ENCODE measurements around the gene CPA4.

Gene CPA4

GRCh38 chr7:130286881-130287280, 6.1 kb upstream of the CPA4 start:
- no peak for DNase-seq (ENCODE audit: low read depth, low spot score)
- Histone ChIP-seq H3K36me3 (ENCODE audit: insufficient read depth, insufficient read length, low read length) (no peaks in the 10 kb centered on the region), H3K4me1 (ENCODE audit: insufficient read depth, insufficient read length) (no peaks in the 10 kb centered on the region)

GRCh38 chr7:130288168-130288567, 4.8 kb upstream of the CPA4 start:
- Histone ChIP-seq H3K36me3 (ENCODE audit: insufficient read depth, insufficient read length, low read length) (no peaks in the 10 kb centered on the region), H3K9ac (ENCODE audit: insufficient read length, low read depth) (no peak overlapping the region), H3K9me3 (ENCODE audit: insufficient read depth, low read length) (no peaks in the 10 kb centered on the region), H3K4me1 (ENCODE audit: insufficient read depth, insufficient read length) (no peaks in the 10 kb centered on the region), H3K4me3 (ENCODE audit: insufficient read length, low read depth) (no peak overlapping the region), H3K27me3 (ENCODE audit: insufficient read depth, insufficient read length) (no peaks in the 10 kb centered on the region)
- TF ChIP-seq ZNF274 (IDR thresholded peaks at IDR 0.05; ENCODE audit: low read depth, low read length), result no peak
- TF ChIP-seq SUZ12 (IDR thresholded peaks at IDR 0.05; ENCODE audit: extremely low read depth, insufficient read depth, insufficient read length), result no peak
- no peak for TF ChIP-seq YY1 (IDR thresholded peaks at IDR 0.05; ENCODE audit: insufficient read depth, insufficient read length)
- no peak for DNase-seq (ENCODE audit: low read depth, low spot score)

More at GRCh38 chr7:130286881-130287280, 6.1 kb upstream of the CPA4 start:
- H3K4me3 ChIP-seq (ENCODE audit: insufficient read length, low read depth), result no peak overlapping the region
- H3K9me3 ChIP-seq (ENCODE audit: insufficient read depth, low read length), result no peaks in the 10 kb centered on the region
- no peaks in the 10 kb centered on the region for H3K27me3 ChIP-seq (ENCODE audit: insufficient read depth, insufficient read length)
- TF ChIP-seq YY1 (IDR thresholded peaks at IDR 0.05; ENCODE audit: insufficient read depth, insufficient read length), result no peak
- TF ChIP-seq SUZ12 (IDR thresholded peaks at IDR 0.05; ENCODE audit: extremely low read depth, insufficient read depth, insufficient read length), result no peak
- no peak for TF ChIP-seq ZNF274 (IDR thresholded peaks at IDR 0.05; ENCODE audit: low read depth, low read length)
- no peak overlapping the region for H3K9ac ChIP-seq (ENCODE audit: insufficient read length, low read depth)

GRCh38 chr7:130288829-130289228, 4.1 kb upstream of the CPA4 start:
- no peak overlapping the region for H3K4me3 ChIP-seq (ENCODE audit: insufficient read length, low read depth)
- no peak for TF ChIP-seq ZNF274 (IDR thresholded peaks at IDR 0.05; ENCODE audit: low read depth, low read length)
- TF ChIP-seq YY1 (IDR thresholded peaks at IDR 0.05; ENCODE audit: insufficient read depth, insufficient read length), result no peak
- no peaks in the 10 kb centered on the region for H3K9me3 ChIP-seq (ENCODE audit: insufficient read depth, low read length)
- H3K27me3 ChIP-seq (ENCODE audit: insufficient read depth, insufficient read length), result no peaks in the 10 kb centered on the region
- no peak overlapping the region for H3K9ac ChIP-seq (ENCODE audit: insufficient read length, low read depth)
- H3K4me1 ChIP-seq (ENCODE audit: insufficient read depth, insufficient read length), result no peaks in the 10 kb centered on the region
- H3K36me3 ChIP-seq (ENCODE audit: insufficient read depth, insufficient read length, low read length), result no peaks in the 10 kb centered on the region
- DNase-seq (ENCODE audit: low read depth, low spot score), result no peak

- no peak overlapping the region for H3K9ac ChIP-seq (ENCODE audit: insufficient read length, low read depth)
- no peak overlapping the region for H3K4me3 ChIP-seq (ENCODE audit: insufficient read length, low read depth)
- no peaks in the 10 kb centered on the region for H3K9me3 ChIP-seq (ENCODE audit: insufficient read depth, low read length)
- TF ChIP-seq YY1 (IDR thresholded peaks at IDR 0.05; ENCODE audit: insufficient read depth, insufficient read length), result no peak
- no peak for TF ChIP-seq SUZ12 (IDR thresholded peaks at IDR 0.05; ENCODE audit: extremely low read depth, insufficient read depth, insufficient read length)
- no peak for TF ChIP-seq ZNF274 (IDR thresholded peaks at IDR 0.05; ENCODE audit: low read depth, low read length)
- H3K4me1 ChIP-seq (ENCODE audit: insufficient read depth, insufficient read length), result no peaks in the 10 kb centered on the region
- DNase-seq (ENCODE audit: low read depth, low spot score), result no peak
- H3K27me3 ChIP-seq (ENCODE audit: insufficient read depth, insufficient read length), result no peaks in the 10 kb centered on the region
- no peaks in the 10 kb centered on the region for H3K36me3 ChIP-seq (ENCODE audit: insufficient read depth, insufficient read length, low read length)
Observed at GRCh38 chr7:130289478-130289877, 3.5 kb upstream of the CPA4 start.

GRCh38 chr7:130290745-130291144, 2.2 kb upstream of the CPA4 start:
- no peak for DNase-seq (ENCODE audit: low read depth, low spot score)
- H3K4me3 ChIP-seq (ENCODE audit: insufficient read length, low read depth), result no peak overlapping the region
- no peaks in the 10 kb centered on the region for H3K4me1 ChIP-seq (ENCODE audit: insufficient read depth, insufficient read length)
- no peaks in the 10 kb centered on the region for H3K27me3 ChIP-seq (ENCODE audit: insufficient read depth, insufficient read length)
- TF ChIP-seq SUZ12 (IDR thresholded peaks at IDR 0.05; ENCODE audit: extremely low read depth, insufficient read depth, insufficient read length) (no peak), ZNF274 (IDR thresholded peaks at IDR 0.05; ENCODE audit: low read depth, low read length) (no peak), YY1 (IDR thresholded peaks at IDR 0.05; ENCODE audit: insufficient read depth, insufficient read length) (no peak)
- no peak overlapping the region for H3K9ac ChIP-seq (ENCODE audit: insufficient read length, low read depth)
- no peaks in the 10 kb centered on the region for H3K9me3 ChIP-seq (ENCODE audit: insufficient read depth, low read length)
- no peaks in the 10 kb centered on the region for H3K36me3 ChIP-seq (ENCODE audit: insufficient read depth, insufficient read length, low read length)

- no peak for TF ChIP-seq ZNF274 (IDR thresholded peaks at IDR 0.05; ENCODE audit: low read depth, low read length)
- TF ChIP-seq SUZ12 (IDR thresholded peaks at IDR 0.05; ENCODE audit: extremely low read depth, insufficient read depth, insufficient read length), result no peak
- no peak for TF ChIP-seq YY1 (IDR thresholded peaks at IDR 0.05; ENCODE audit: insufficient read depth, insufficient read length)
- Histone ChIP-seq H3K4me1 (ENCODE audit: insufficient read depth, insufficient read length) (no peaks in the 10 kb centered on the region), H3K9me3 (ENCODE audit: insufficient read depth, low read length) (no peaks in the 10 kb centered on the region), H3K9ac (ENCODE audit: insufficient read length, low read depth) (no peak overlapping the region), H3K4me3 (ENCODE audit: insufficient read length, low read depth) (no peak overlapping the region), H3K27me3 (ENCODE audit: insufficient read depth, insufficient read length) (no peaks in the 10 kb centered on the region), H3K36me3 (ENCODE audit: insufficient read depth, insufficient read length, low read length) (no peaks in the 10 kb centered on the region)
- DNase-seq (ENCODE audit: low read depth, low spot score), result no peak
Observed at GRCh38 chr7:130293521-130293920, 560 bp downstream of the CPA4 start.

GRCh38 chr7:130294314-130294713, 1.4 kb downstream of the CPA4 start:
- H3K4me1 ChIP-seq (ENCODE audit: insufficient read depth, insufficient read length), result no peaks in the 10 kb centered on the region
- no peak overlapping the region for H3K9ac ChIP-seq (ENCODE audit: insufficient read length, low read depth)
- no peaks in the 10 kb centered on the region for H3K27me3 ChIP-seq (ENCODE audit: insufficient read depth, insufficient read length)
- no peaks in the 10 kb centered on the region for H3K9me3 ChIP-seq (ENCODE audit: insufficient read depth, low read length)
- TF ChIP-seq YY1 (IDR thresholded peaks at IDR 0.05; ENCODE audit: insufficient read depth, insufficient read length) (no peak), ZNF274 (IDR thresholded peaks at IDR 0.05; ENCODE audit: low read depth, low read length) (no peak), SUZ12 (IDR thresholded peaks at IDR 0.05; ENCODE audit: extremely low read depth, insufficient read depth, insufficient read length) (no peak)
- no peak overlapping the region for H3K4me3 ChIP-seq (ENCODE audit: insufficient read length, low read depth)
- no peaks in the 10 kb centered on the region for H3K36me3 ChIP-seq (ENCODE audit: insufficient read depth, insufficient read length, low read length)
- no peak for DNase-seq (ENCODE audit: low read depth, low spot score)

All from NT2/D1 (cell line).